GM12801 (cell line): ENCODE results near the gene ARHGAP26.

Experiments used
- TF ChIP-seq, protein P1 (sequence below): IDR thresholded peaks from one replicate; pipeline ENCODE4 v1.5.1; 2011; ENCODE audit warnings: control low read depth; ENCODE audit not compliant: insufficient read length; ENCODE audit errors: extremely low read depth

The ARHGAP26 gene

DNA sequence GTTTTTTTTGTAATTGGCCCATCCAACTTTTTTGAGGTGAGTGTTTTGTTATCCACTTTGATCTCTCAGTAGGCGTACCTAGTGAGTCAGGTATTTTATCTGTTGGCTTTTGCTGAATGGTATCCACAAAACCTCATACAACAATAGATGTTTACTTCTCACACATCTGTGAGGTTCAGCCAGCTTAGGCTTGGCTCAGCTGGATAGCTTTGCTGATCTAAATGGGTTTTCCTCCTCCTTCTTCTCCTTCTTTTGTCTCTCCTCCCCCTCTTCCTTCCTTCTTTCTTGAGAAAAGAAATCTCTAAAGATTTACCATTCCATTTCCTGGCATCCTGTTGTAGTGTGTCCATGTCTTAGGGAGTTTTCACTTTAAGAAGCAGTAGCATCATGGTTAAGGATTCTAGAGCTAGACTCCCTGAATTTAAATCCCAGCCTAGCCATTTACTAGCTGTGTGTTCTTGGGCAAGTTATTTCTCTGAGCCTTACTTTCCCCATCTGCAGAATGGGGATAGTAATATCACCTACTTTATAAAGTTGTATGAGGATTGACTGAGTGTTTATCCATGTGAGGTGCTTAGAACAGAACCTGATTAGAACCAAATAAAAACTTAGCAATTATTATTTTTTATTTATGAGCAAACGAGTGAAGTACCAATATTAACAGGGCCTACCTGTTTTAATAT is 126.3 kb downstream of the ARHGAP26 start:
- TF ChIP-seq, protein P1, sequence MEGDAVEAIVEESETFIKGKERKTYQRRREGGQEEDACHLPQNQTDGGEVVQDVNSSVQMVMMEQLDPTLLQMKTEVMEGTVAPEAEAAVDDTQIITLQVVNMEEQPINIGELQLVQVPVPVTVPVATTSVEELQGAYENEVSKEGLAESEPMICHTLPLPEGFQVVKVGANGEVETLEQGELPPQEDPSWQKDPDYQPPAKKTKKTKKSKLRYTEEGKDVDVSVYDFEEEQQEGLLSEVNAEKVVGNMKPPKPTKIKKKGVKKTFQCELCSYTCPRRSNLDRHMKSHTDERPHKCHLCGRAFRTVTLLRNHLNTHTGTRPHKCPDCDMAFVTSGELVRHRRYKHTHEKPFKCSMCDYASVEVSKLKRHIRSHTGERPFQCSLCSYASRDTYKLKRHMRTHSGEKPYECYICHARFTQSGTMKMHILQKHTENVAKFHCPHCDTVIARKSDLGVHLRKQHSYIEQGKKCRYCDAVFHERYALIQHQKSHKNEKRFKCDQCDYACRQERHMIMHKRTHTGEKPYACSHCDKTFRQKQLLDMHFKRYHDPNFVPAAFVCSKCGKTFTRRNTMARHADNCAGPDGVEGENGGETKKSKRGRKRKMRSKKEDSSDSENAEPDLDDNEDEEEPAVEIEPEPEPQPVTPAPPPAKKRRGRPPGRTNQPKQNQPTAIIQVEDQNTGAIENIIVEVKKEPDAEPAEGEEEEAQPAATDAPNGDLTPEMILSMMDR, result no peak

GRCh38 chr5:142897328-142897727 is 127.2 kb downstream of the ARHGAP26 start:
- TF ChIP-seq, protein P1, result no peak

GRCh38 chr5:142900927-142901326 is 130.8 kb downstream of the ARHGAP26 start:
- TF ChIP-seq, protein P1, result no peak

DNA sequence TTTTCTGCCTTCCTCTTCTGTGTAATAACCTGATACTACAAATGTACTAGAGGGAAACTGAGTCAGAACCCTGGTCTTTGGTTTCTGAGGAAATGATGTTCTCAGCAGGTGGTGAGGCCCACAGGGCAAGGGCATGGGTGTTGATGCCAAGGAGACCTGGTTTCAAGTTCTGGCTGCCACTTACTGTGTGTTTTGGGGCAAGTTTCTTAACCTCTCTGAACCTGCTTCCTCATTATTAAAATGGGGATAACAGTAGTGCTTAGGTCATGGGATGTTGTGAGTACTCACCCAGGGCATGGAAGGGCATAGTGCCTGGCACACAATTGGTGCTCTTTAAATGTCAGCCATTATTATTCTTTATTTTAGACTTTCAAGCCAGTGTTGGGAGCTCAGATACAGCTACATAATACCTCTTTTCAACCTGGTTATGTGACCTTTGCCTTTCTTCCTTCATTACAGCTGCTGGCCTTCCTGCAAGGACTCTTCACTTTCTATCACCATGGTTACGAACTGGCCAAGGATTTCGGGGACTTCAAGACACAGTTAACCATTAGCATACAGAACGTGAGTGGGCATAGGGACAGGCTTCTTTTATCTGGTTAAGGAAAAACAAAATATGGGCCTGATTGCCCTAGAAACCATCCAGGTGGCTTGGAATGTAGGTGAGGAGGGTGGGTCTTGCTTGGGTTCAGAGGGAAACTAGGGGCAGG is 131.5 kb downstream of the ARHGAP26 start:
- TF ChIP-seq, protein P1, result no peak

- TF ChIP-seq, protein P1, result no peak
These were observed 132.2 kb downstream of the ARHGAP26 start for GRCh38 chr5:142902186-142902965.

- TF ChIP-seq, protein P1, result no peak
These were observed 134.2 kb downstream of the ARHGAP26 start for GRCh38 chr5:142904416-142904815.

GRCh38 chr5:142905348-142905747 is 135.2 kb downstream of the ARHGAP26 start:
- TF ChIP-seq, protein P1, result no peak
